Left ventricle myocardium superior (tissue), 1 donor: Measurements from ENCODE around the gene SLC16A12. TPM values are rescaled to one million over a fixed set of nuclear protein-coding genes. Genes with fewer than 3 reads are reported as not detected.
A peak's percentile ranks its signal among the peaks of the same experiment; 100 is the strongest.

Source experiments
- ATAC-seq: fragments of 200-7000 bp; cut with Tn5 transposase; one replicate; pipeline ENCODE4 v1.9.1; 2020; ENCODE audit warnings: mild to moderate bottlenecking, moderate library complexity
- DNase-seq: peaks from one replicate; pipeline ENCODE4 v3.0.0-alpha.2; 2020
- intact Hi-C: fragments of 100-400 bp; cut with micrococcal nuclease; formaldehyde crosslinking; loops from one replicate; pipeline ENCODE4 v1.11.0; 2022
- total RNA-seq: library from RNA; stranded (reverse); fragmentation: NEBNext Ultra II Directional; extraction: Animal tissue kit (Norgen Biotek cat#: 25700); gene quantifications from one replicate; pipeline ENCODE4 v1.2.1, GENCODE V29; 2021
- donor health status: DM: no; HTN: yes; CAD: no; lungs with severe emphysema.

SLC16A12 gene
- total RNA-seq, 1 donor from 2014 or later, result 1.1 TPM

GRCh38 chr10:89518876-89519842, 16.2 kb downstream of the SLC16A12 start:
- ATAC-seq (peak; percentile 67), DNase-seq (no peak)
- intact Hi-C loops, result no loop called here

- peak; percentile 19 for ATAC-seq
- no peak for DNase-seq
- intact Hi-C loops, result no loop called here
Measured at GRCh38 chr10:89518108-89518507, 17.3 kb downstream of the SLC16A12 start.

GRCh38 chr10:89516149-89516832, 19.1 kb downstream of the SLC16A12 start:
- DNase-seq (peak; percentile 69), ATAC-seq (peak; percentile 59)
- intact Hi-C loops, result no loop called here

GRCh38 chr10:89515031-89515841, 20.2 kb downstream of the SLC16A12 start:
- intact Hi-C loops, result no loop called here
- ATAC-seq, result peak; percentile 86
- DNase-seq, result no peak

- no peak for ATAC-seq
- intact Hi-C loops, result no loop called here
- DNase-seq, result no peak
Measured at GRCh38 chr10:89513206-89513605, 22.2 kb downstream of the SLC16A12 start.

GRCh38 chr10:89505640-89506275, 29.6 kb downstream of the SLC16A12 start:
- no peak for ATAC-seq
- intact Hi-C loops, result no loop called here
- no peak for DNase-seq

- ATAC-seq (no peak), DNase-seq (no peak)
Measured at GRCh38 chr10:89504691-89505090, 30.7 kb downstream of the SLC16A12 start.

GRCh38 chr10:89503652-89504370, 31.6 kb downstream of the SLC16A12 start:
- ATAC-seq (peak; percentile 45), DNase-seq (no peak)
- intact Hi-C loops, result no loop called here

More at GRCh38 chr10:89504691-89505090, 30.7 kb downstream of the SLC16A12 start:
- intact Hi-C loops, result no loop called here

- no peak for ATAC-seq
- no peak for DNase-seq
- intact Hi-C loops, result no loop called here
Measured at GRCh38 chr10:89503151-89503550, 32.2 kb downstream of the SLC16A12 start.

- intact Hi-C loops, result no loop called here
Measured at GRCh38 chr10:89502549-89502948, 32.8 kb downstream of the SLC16A12 start.

GRCh38 chr10:89494575-89494974, 40.8 kb downstream of the SLC16A12 start:
- ATAC-seq, result peak; percentile 78
- intact Hi-C loops, result no loop called here
- DNase-seq, result no peak

More at GRCh38 chr10:89502549-89502948, 32.8 kb downstream of the SLC16A12 start:
- DNase-seq, result no peak
- ATAC-seq, result peak; percentile 51

- ATAC-seq, result peak; percentile 53
Measured at GRCh38 chr10:89494068-89494467, 41.3 kb downstream of the SLC16A12 start.

GRCh38 chr10:89491932-89492331, 43.5 kb downstream of the SLC16A12 start:
- DNase-seq (no peak), ATAC-seq (no peak)
- intact Hi-C loops, result no loop called here

More at GRCh38 chr10:89494068-89494467, 41.3 kb downstream of the SLC16A12 start:
- no peak for DNase-seq
- intact Hi-C loops, result no loop called here

- intact Hi-C loops, result no loop called here
- ATAC-seq (no peak), DNase-seq (no peak)
Measured at GRCh38 chr10:89490596-89491335, 44.6 kb downstream of the SLC16A12 start.

GRCh38 chr10:89482256-89482655, 53.1 kb downstream of the SLC16A12 start:
- no peak for ATAC-seq
- no peak for DNase-seq
- intact Hi-C loops, result no loop called here

- ATAC-seq (peak; percentile 55), DNase-seq (no peak)
- intact Hi-C loops, result no loop called here
Measured at GRCh38 chr10:89481662-89482061, 53.7 kb downstream of the SLC16A12 start.

GRCh38 chr10:89479771-89480446, 55.5 kb downstream of the SLC16A12 start:
- no peak for DNase-seq
- intact Hi-C loops, result no loop called here
- peak; percentile 58 for ATAC-seq
